Stimulated activated CD4-positive, alpha-beta T cell treated with anti-CD3 and anti-CD28 coated beads, Interleukin-1b, Interleukin-23, amount 100 ng/mL, for 24 hours (primary cell): ENCODE measurements around the gene RALA.
"Not testable (repeated sequence)": the region's sequence is repeated elsewhere in the genome, so short reads cannot be mapped to it uniquely, and the experiment has no call there.

Experiments
- DNase-seq, 4 experiments: peaks; one replicate each; pipeline ENCODE4 v3.0.0-alpha.2; 2020; ENCODE audit warnings: low read depth in 4 of 4, low spot score in 1 of 4

The RALA gene

DNA sequence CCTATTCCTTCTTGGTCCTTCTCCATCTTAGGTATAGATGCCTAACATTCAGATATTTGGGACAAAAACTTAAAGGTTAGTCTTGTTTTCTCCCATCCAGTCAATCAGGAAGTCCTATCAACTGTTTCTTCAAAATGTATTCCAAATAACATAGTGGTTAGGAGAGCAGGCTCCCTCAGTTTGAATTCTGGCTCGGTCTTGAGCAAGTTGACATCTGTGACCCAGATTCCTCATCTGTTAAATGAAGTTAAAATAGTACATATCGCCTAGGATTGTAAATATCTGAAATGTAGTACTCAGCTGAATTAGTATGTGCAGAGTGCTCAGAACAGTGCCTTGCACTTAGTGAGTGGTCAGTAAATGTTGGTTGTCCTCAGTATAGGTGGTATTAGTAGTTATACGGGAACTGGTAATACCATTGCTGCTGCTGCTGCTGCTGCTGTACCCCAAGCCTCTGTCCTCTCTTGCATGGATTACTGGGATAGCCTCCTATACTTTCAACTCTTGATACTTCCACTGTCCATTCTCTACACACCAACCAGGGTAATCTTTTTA lies 58.6 kb downstream of the RALA start:
- no peak for DNase-seq

DNA sequence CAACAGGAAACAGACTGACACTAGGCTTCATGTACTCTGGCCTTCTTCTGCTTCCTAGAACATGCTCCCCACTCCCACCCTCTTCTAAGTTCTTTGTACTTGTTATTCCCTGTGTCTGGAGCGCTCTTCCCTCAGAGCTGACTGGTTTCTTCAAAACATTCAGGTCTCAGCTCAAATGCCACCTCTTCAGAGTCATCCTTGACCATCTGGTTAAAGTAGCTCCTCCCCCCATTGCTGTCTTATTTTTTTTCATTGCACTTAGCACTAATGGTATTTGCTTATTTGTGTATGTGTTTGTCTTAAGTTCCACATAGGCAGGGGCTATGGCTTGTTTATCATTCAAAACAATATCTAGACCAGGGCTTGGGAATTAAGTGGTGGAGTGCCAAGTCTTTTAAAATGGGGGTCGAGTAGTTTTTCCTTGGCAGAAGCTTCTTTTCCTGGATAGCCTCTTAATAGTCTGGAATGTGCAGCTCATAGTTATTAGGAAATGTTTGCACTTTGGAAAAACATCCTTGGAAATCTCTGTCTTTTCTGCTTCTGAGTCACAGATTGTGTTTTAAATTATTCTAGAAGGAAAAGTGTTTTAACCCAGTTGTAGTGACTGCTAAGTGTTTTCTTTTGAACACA lies 60.0 kb downstream of the RALA start:
- no peak for DNase-seq

DNA sequence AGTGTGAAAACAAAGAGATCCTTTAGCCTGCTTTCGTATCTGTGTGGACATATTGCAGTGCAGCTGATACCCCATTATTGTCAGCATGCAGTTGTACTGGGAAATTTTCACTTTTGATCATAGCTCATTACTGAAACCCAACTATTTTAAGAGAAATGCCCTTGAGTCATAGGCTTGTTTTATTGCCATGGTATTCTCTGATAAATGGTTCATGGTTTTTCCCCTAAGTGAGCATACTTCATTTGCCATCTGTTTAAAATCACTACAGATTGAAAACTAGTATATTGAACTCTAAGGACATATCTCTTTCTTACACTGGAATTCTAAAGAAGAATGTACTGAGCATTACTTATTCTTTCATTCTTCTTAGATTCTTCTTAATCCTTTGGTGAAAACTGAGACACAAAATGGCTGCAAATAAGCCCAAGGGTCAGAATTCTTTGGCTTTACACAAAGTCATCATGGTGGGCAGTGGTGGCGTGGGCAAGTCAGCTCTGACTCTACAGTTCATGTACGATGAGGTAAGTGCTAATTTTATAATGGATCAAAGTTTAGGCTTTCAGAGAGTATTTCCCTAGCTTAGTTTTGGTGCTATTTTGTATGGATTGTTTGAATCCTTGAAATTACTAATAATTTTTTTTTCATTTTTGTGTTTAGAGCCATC lies 63.0 kb downstream of the RALA start:
- no peak for DNase-seq

DNA sequence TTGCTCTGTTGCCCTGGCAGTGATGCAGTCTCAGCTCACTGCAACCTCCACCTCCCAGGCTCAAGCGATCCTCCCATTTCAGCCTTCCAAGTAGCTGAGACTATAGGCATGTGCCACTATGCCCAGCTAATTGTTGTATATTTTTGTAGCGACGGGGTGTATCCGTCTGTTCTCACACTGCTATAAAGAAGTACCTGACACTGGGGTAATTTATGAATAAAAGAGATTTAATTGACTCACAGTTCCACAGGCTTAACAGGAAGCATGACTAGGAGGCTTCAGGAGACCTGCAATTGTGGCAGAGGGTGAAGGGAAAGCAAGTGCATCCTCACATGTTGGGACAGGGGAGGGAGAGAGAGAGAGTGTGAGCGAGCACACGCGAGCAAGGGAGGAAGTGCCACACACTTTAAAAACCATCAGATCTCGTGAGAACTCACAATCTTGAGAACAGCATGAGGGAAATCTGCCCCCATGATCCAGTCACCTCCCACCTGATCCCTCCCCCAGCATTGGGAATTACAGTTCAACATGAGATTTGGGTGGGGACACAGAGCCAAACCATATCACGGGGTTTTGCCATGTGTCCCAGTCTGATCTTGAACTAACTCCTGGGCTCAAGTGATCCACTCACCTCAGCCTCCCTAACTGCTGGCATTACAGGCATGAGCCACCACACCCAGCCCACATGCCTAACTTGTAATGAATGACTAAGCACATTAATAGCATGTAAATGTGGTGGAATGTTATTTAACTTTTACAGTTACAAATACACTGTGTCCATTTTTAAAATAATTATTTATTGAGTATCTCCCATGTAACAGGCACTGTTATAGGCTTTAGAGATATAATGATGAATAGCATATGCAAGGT lies 65.5 kb downstream of the RALA start:
- no peak for DNase-seq

DNA sequence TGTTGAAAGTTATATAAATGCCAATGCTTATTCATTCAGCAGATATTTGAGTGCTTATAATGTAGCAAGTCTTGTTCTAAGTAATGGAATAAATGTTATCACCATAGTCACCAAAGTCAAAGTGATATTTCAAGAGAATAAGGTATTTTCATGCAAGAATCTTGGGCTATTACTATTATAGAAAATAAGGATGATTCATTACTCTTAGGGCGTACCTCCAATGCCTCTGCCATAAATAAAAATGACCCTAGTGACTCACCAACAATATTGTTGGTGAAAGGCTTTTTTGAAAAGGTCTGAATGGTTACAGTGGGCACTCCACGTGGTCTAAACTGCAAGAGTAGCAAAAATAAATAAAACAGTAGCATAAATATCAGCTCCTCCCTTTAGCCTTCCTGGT lies 68.4 kb downstream of the RALA start:
- DNase-seq, result no peak

DNA sequence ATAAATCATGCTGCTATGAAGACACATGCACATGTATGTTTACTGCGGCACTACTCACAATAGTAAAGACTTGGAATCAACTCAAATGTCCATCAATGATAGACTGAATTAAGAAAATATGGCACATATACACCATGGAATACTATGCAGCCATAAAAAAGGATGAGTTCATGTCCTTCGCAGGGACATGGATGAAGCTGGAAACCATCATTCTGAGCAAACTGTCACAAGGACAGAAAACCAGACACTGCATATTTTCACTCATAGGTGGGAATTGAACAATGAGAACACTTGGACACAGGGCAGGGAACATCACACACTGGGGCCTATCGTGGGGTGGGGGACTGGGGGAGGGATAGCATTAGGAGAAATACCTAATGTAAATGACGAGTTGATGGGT lies 69.7 kb downstream of the RALA start:
- not testable (repeated sequence) for DNase-seq

DNA sequence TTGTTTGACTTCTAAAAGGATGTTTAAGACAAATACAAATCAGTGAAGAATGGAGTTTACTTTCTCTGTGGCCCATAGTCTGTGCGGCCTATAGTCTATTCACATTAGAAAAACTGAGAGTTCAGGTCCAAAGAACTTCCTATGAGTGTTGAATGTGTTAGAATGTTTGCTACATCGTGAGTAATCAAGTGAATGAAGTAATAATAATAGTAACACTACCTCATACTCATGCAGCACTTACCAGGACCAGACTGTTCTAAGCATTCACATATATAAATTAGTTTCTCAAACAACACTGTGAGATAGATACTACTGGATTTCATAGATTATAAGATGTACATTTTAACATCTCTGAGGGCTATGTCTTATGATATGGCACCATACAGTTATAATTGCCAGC lies 70.4 kb downstream of the RALA start:
- DNase-seq, result no peak

DNA sequence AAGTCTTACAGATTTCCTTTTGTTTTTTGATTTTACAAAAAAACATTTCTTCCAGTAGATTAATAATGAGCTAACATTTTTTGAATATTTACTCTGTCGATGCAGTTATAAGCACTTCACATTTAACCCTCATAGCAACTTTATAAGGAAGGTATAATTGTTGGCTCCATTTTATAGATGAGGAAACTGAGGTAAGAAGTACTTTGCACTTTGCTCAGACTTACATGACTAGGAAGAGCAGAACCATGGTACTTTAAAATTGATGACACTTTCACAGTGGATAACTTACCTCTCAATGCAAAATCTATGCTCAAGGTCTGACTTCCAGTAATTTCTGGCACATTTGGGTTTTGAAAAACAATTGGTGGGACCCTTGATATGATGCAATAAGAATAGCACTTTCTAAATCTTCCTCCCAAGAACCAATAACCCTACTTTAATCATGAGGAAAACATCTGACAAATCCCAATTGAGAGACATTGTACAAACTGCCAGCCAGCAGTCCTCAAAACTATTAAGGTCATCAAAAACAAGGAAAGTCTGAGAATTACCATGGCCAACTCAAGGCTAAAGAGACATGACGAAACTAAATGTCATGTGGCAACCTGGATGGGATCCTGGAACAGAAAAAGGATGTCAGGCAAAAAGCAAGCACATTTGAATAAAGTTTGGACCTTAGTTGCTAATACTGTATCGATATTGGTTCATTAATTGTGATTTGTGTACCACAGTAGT lies 72.6 kb downstream of the RALA start:
- DNase-seq, result no peak

DNA sequence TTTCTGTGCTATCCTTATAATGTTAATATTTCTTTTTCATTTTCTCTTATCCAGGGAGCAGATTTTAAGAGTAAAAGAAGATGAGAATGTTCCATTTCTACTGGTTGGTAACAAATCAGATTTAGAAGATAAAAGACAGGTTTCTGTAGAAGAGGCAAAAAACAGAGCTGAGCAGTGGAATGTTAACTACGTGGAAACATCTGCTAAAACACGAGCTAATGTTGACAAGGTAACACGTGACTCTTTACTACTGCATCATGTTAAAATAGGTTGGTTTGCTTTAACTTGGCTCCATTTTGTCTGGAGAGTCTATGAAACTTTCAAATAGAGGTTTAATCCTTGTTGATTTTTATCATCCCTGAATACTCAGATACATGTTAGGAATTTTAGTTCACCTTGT lies 73.3 kb downstream of the RALA start:
- DNase-seq, result no peak

DNA sequence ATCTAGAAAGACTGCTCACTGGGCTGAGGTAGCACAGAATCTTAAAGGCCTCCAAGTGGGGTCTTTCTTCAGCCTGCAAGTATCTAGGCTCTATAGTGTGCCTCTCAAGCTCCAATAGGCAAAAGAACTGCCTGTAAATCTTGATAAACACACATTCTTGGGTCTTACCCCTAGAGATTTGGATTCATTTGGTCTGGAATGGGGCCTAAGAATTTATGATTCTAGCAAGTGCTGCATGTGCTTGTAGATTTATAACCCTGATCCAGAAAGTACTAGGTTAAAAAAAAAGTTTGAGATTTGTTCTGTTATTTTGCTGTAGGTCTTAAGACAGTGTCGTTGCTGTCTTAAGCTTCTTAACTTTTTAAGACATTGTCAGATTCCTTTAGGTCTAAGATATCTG lies 74.1 kb downstream of the RALA start:
- DNase-seq, result no peak

DNA sequence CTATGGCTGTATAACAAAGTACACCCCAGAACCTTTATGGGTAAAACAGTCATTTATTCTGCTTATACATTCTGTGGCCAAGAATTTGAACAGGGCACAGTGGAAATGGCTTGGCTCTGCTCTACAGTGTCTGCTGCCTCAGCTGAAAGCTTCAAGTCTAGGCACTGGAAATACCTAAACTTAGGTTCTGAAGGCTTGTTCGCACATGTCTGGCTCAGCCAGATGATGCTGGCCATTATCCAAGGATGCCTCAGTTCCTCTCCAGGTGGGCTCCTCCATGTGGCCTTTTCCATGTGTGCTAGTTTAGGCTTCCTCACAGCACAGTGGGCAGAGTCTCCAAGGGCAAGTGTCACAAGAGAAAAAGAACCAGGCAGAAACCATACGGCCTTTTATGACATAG lies 76.8 kb downstream of the RALA start:
- no peak for DNase-seq

DNA sequence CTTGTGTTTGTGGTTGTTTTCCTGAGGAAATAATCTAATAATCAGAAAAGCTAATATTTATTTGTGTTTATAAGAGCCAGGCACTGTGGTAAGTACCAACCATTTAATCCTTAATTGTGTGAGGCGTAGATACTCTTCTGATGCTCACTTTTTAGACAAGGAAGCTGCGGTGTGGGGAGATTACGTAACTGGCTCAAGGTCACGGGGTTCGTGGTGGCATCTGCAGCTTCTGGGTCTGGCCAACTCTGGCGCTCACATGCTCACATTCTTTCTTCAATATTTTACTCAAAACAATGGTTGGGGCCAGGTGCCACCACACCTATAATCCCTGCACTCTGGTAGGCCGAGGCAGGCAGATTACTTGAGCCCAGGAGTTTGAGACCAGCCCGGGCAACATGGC lies 77.6 kb downstream of the RALA start:
- no peak for DNase-seq

DNA sequence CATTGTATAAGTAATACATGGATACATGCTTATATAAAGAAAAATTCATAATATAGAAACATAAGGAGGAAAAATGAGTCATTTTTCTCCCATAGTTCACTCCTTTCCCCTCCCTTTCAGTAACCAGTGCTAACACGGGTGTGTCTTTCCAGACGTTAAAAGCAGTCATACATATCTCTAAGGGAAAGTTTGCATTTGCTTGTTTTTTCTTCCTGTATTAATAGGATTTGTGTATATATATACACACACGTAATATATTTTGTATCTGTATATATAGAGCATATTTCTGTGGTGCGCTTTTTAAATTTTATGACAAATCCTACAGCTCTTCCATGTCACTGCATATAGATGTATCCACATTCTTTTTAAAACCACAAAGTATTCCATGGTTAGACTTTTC lies 78.8 kb downstream of the RALA start:
- no peak for DNase-seq

DNA sequence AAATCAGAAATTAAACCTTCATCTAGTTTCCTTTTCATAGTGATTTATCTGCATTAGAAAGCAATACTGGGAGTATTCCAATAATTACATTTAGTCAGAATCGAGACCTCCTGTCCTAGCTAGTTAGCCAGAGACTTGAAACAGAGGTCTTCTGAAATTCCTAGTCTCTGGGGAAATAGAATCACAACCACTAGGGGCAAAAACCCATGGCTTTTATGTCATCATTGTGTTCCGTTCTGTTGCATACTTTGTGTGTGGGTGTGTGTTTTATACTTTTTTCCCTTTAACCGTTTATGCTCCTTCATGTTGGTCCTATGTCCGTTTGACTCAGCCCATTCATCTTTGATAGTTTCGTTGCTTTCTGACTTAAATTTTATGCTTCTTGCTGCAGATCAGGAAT lies 79.8 kb downstream of the RALA start:
- DNase-seq, result no peak

DNA sequence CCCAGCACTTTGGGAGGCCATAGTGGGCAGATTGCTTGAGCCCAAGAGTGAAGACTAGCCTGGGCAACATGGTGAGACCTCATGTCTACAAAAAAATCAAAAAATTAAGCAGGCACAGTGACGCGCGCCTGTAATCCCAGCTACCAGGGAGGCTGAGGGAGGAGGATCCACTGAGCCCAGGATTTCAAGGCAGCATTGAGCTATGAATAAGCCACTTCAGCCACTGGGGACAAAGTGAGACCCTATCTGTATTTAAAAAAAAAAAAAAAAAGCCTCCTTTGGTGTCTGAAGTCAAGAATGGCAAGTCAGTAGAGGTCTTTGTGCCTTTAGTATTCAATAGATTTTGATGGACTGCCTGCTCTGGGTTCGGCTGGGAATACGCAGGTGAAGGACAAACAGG lies 85.7 kb downstream of the RALA start:
- DNase-seq, result no peak

DNA sequence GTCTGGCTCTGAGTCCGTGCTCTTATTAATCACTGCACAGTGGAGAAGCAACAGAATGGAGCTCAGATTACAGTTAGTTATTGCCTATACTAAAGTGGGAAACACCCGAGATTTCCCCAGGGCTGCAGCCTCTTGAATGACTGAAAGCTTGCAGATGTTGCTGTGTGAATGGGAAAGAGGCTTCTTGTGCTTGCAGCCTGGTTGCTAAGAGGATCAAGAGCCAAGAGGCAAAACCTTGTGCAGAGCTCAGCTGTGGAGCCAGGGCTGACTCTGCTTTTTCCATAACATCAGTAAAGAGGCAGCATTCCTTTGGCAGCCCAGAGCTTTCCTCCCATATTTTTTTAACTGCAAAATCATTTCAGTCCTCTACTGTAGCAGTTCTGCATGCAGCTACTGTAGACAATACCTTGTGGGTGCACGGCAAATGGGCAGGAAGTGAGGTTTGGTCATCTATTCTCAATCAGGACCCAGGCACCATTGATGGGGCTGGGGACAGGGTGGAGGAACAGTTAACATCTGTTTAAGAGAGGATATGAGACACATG lies 86.5 kb downstream of the RALA start:
- DNase-seq, result no peak

DNA sequence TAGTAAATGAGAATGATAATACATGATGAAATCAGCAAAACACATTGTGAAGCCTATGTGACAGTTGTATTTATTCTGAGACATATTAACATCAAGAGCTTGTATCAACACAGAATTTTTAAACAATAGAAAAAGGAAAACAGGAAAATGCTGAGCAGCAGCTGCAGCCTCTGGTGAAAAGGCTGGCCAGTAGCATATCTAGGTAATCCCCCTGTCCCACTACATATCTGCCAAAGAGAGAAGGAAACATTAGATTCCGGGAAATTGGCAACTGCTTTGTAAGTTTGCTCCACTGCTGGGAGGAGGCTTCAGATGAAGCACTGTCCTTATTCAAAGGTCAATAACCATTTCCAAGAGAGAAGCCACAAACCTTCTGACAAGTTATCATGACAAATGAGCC lies 89.4 kb downstream of the RALA start:
- no peak for DNase-seq

DNA sequence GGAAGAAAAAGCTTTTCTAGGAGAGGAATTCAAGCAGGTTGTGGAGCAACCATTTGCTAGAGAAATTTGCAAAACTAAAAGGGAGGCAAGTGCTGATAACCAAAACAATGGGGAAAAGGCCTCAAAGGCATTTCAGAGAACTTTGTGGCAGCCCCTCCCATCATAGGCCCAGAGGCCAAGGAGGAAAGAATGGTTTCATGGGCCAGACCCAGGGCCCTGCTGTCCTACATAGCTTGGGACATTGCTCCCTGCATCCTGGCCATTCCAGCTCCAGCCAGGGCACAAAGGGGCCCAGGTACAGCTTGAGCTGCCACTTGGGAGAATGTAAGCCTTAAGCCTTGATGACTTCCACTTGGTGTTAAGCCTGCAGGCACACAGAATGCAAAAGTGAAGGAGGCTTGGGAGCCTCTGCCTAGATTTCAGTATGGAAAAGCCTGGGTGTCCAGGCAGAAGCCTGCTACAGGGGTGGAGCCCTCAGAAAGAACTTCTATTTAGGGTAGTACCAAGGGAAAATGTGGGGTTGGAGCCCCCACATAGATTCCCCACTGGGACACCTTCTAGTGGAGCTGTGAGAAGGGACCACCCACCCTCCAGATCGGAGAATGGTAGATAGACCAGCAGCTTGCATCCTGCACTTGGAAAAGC lies 91.2 kb downstream of the RALA start:
- DNase-seq, result no peak

DNA sequence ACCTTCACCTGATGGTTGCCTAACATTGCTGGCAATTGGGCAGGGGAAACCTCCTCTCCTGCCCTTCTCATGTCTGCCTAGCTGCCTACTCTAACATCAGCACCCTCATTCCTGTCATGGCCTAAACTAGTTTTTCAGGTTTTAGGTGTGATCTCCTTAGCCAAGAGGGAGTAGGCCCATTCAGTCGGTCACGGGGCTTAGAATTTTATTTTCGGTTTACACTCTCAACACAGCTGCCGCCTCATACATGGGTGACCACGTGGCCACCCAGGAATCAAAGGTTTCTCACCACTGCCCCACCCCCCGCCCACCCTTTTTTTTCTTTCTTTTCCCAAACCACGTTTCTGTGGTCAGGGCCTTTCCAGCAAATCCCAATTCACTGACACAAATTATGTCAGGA lies 97.2 kb downstream of the RALA start:
- DNase-seq, result no peak

DNA sequence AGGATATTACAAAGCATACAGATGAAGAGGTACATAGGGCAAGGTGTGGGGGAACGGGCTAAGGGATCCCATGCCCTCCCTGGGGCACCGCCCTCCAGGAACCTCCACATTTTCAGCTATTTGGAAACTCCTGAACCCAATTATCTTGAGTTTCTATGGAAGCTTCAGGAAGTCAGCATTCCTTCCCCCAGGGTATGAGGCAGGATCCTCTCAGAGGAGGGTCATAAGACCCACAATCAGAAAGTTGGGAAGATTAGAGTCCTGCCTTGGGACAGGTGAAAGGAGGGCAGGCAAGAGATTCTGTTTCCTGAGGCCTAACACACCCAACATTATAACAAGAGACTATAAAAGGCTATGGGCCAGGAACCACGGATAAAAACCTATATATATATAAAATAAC lies 98.0 kb downstream of the RALA start:
- DNase-seq, result no peak
